K562 (cell line): Measurements from ENCODE around the gene CBFA2T3. TPM values are rescaled to one million over a fixed set of nuclear protein-coding genes. Genes with fewer than 3 reads are reported as not detected.

Experiments
- BHLHE40 ChIP-seq: IDR thresholded peaks from 2 replicates; pipeline ENCODE4 v1.6.1; 2011; ENCODE audit warnings: low read length, improper control_type of control experiment
- CBFA2T3 ChIP-seq: fragments of 450-650 bp; IDR thresholded peaks from 2 replicates; pipeline ENCODE4 v1.6.1; 2017
- EZH2 ChIP-seq: IDR thresholded peaks from 2 replicates; pipeline ENCODE4 v1.6.1; 2012; ENCODE audit warnings: low read depth, mild to moderate bottlenecking, inconsistent platforms, low read length, borderline replicate concordance
- KLF6 ChIP-seq: fragments of 250-450 bp; sonication (Bioruptor Pico); IDR thresholded peaks from 2 replicates; pipeline ENCODE4 v1.4.0; 2020; ENCODE audit warnings: mild to moderate bottlenecking, moderate library complexity, borderline replicate concordance
- MCM2 ChIP-seq: fragments of 450-650 bp; IDR thresholded peaks from 2 replicates; pipeline ENCODE4 v1.6.1; 2017; ENCODE audit warnings: low read depth, mild to moderate bottlenecking
- MED1 ChIP-seq: sonication (generic); formaldehyde crosslinking; IDR thresholded peaks from 2 replicates; pipeline ENCODE4 v1.8.1; 2023; ENCODE audit warnings: missing genetic modification reagents, borderline replicate concordance
- POLR2AphosphoS2 ChIP-seq: IDR thresholded peaks from 2 replicates; pipeline ENCODE4 v1.6.1; 2012; ENCODE audit warnings: low read length, improper control_type of control experiment
- RBBP5 ChIP-seq: fragments of 200-600 bp; sonication (generic); IDR thresholded peaks from 2 replicates; pipeline ENCODE4 v1.6.1; 2012; ENCODE audit warnings: borderline replicate concordance, mild to moderate bottlenecking, low read length, control low read depth, inconsistent platforms; ENCODE audit not compliant: insufficient read depth, poor library complexity, severe bottlenecking
- RHOXF2B ChIP-seq: fragments of 250-450 bp; sonication (Bioruptor Pico); conservative IDR thresholded peaks from 2 replicates; pipeline ENCODE4 v1.5.1; 2021
- RNF2 ChIP-seq: sonication (generic); IDR thresholded peaks from 2 replicates; pipeline ENCODE4 v1.6.1; 2016
- SPI1 ChIP-seq: IDR thresholded peaks from 2 replicates; pipeline ENCODE4 v1.6.1; 2011; ENCODE audit warnings: low read depth, low read length, control low read depth, borderline replicate concordance
- TFAM ChIP-seq: fragments of 250-450 bp; sonication (Bioruptor Pico); conservative IDR thresholded peaks from 2 replicates; pipeline ENCODE4 v1.5.0; 2021; ENCODE audit warnings: mild to moderate bottlenecking, moderate library complexity
- ZNF263 ChIP-seq: sonication (generic); formaldehyde crosslinking; IDR thresholded peaks from 2 replicates; pipeline ENCODE4 v1.8.0; 2022; ENCODE audit warnings: mild to moderate bottlenecking, missing genetic modification reagents, borderline replicate concordance
- ZNF347 ChIP-seq: fragments of 450-650 bp; formaldehyde crosslinking; IDR thresholded peaks from 2 replicates; pipeline ENCODE4 v1.4.0; 2020; ENCODE audit warnings: low read depth, mild to moderate bottlenecking, moderate library complexity
- polyA plus RNA-seq, 8 experiments: library from polyadenylated mRNA; depleted of rRNA in 4 of 8; stranded (reverse) in 5 of 8; unstranded in 3 of 8; fragments of >200 nt; fragmentation: Nextera tagmentation in 2 of 8; fragmentation: Illumina TruSeq in 1 of 8; extraction: Ambion mirVana in 2 of 8; extraction: Trizol in 1 of 8; gene quantifications; 2 replicates each; pipeline versions ENCODE4 v1.2.1 to v1.2.3, GENCODE V29; 2011 to 2014; ENCODE audit warnings: inconsistent platforms in 1 of 8, missing spikeins in 1 of 8
- total RNA-seq, 7 experiments: library from RNA; depleted of rRNA in 6 of 7; stranded (reverse); fragments of >200 nt in 6 of 7; fragmentation: Illumina TruSeq in 2 of 7; extraction: Trizol in 2 of 7; gene quantifications; 2 replicates each; pipeline versions ENCODE4 v1.2.1 to v1.2.3, GENCODE V29; 2011 to 2021; ENCODE audit warnings: low replicate concordance in 1 of 7
- TF ChIP-seq, protein P1 (sequence below), 2 experiments: fragments of 450-650 bp; conservative IDR thresholded peaks; 2 replicates each; pipeline ENCODE4 v1.6.1; 2017; ENCODE audit warnings: mild to moderate bottlenecking in 2 of 2, moderate library complexity in 2 of 2
- TF ChIP-seq, protein P2 (sequence below): sonication (generic); formaldehyde crosslinking; IDR thresholded peaks from 2 replicates; pipeline ENCODE4 v1.8.1; 2023; ENCODE audit warnings: missing genetic modification reagents, mild to moderate bottlenecking, borderline replicate concordance
- TF ChIP-seq, protein P3 (sequence below): sonication (generic); formaldehyde crosslinking; IDR thresholded peaks from 2 replicates; pipeline ENCODE4 v1.8.1; 2023; ENCODE audit warnings: mild to moderate bottlenecking, missing genetic modification reagents
- TF ChIP-seq, protein P4 (sequence below): IDR thresholded peaks from 2 replicates; pipeline ENCODE4 v1.6.1; 2014; ENCODE audit warnings: antibody characterized with exemption

The CBFA2T3 gene
- total and polyA plus RNA-seq, 9 of the 15 experiments (the other 6 are each of a cell fraction or from before 2014, with no cell fraction given), result 2.3 to 145 (median 6.7) TPM

DNA sequence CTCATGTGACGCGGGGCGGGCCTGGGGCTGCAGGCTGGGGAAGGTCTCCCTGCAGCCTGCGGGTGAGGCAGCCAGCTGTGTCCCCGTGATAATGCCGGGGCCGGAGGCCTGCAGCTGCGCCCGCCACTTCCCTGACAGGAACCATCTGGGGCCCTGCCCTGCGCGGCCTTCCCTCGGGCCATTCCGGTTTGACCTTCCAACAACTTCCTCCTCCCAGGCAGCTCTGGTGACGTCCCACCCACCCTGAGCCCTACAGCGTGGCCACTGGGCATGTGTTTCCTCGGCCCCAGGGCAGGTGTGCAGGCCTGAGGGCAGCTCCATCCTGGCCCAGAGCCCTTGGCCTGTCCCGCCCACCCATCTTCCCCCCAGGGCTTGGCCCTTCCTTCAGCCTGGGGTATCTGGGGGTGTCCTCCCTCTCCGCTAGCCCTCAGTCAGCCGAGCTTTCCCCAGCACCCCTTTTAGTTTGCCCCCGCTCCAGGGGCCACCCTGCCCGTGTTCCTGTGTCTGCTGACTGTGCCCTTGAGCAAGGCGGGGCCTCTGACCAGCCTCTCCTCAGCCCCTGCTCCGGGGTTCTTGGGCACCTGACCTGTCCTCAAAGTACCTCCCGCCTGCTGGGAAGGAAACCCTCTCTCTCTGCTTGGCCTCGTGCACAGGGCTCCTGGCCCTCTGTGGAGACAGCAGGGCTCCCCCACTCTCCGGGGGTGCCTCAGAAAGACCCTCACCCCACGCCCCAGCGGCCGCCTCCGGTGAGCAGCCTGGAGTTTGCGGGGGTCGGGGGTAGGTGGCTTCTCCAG lies at the start of gene CBFA2T3 (continued):
- TF ChIP-seq, protein P1, sequence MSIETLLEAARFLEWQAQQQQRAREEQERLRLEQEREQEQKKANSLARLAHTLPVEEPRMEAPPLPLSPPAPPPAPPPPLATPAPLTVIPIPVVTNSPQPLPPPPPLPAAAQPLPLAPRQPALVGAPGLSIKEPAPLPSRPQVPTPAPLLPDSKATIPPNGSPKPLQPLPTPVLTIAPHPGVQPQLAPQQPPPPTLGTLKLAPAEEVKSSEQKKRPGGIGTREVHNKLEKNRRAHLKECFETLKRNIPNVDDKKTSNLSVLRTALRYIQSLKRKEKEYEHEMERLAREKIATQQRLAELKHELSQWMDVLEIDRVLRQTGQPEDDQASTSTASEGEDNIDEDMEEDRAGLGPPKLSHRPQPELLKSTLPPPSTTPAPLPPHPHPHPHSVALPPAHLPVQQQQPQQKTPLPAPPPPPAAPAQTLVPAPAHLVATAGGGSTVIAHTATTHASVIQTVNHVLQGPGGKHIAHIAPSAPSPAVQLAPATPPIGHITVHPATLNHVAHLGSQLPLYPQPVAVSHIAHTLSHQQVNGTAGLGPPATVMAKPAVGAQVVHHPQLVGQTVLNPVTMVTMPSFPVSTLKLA (conservative IDR thresholded peaks at IDR 0.05), result peak; percentile 69 to 87
- peak; percentile 95 for TF ChIP-seq CBFA2T3
- no peak for TF ChIP-seq POLR2AphosphoS2
- no peak for TF ChIP-seq RHOXF2B
- TF ChIP-seq SPI1, result peak; percentile 68; the same call in 1 of the 2 replicates
- TF ChIP-seq RNF2, result peak; percentile 98
- no peak for TF ChIP-seq EZH2
- no peak; the same call in 1 of the 2 replicates for TF ChIP-seq KLF6 (CRISPR knock-in tag)
- no peak for TF ChIP-seq MED1 (CRISPR knock-in tag)
- TF ChIP-seq, protein P2, sequence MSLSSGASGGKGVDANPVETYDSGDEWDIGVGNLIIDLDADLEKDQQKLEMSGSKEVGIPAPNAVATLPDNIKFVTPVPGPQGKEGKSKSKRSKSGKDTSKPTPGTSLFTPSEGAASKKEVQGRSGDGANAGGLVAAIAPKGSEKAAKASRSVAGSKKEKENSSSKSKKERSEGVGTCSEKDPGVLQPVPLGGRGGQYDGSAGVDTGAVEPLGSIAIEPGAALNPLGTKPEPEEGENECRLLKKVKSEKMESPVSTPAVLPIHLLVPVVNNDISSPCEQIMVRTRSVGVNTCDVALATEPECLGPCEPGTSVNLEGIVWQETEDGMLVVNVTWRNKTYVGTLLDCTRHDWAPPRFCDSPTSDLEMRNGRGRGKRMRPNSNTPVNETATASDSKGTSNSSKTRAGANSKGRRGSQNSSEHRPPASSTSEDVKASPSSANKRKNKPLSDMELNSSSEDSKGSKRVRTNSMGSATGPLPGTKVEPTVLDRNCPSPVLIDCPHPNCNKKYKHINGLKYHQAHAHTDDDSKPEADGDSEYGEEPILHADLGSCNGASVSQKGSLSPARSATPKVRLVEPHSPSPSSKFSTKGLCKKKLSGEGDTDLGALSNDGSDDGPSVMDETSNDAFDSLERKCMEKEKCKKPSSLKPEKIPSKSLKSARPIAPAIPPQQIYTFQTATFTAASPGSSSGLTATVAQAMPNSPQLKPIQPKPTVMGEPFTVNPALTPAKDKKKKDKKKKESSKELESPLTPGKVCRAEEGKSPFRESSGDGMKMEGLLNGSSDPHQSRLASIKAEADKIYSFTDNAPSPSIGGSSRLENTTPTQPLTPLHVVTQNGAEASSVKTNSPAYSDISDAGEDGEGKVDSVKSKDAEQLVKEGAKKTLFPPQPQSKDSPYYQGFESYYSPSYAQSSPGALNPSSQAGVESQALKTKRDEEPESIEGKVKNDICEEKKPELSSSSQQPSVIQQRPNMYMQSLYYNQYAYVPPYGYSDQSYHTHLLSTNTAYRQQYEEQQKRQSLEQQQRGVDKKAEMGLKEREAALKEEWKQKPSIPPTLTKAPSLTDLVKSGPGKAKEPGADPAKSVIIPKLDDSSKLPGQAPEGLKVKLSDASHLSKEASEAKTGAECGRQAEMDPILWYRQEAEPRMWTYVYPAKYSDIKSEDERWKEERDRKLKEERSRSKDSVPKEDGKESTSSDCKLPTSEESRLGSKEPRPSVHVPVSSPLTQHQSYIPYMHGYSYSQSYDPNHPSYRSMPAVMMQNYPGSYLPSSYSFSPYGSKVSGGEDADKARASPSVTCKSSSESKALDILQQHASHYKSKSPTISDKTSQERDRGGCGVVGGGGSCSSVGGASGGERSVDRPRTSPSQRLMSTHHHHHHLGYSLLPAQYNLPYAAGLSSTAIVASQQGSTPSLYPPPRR (CRISPR knock-in tag), result no peak
- TF ChIP-seq, protein P3, sequence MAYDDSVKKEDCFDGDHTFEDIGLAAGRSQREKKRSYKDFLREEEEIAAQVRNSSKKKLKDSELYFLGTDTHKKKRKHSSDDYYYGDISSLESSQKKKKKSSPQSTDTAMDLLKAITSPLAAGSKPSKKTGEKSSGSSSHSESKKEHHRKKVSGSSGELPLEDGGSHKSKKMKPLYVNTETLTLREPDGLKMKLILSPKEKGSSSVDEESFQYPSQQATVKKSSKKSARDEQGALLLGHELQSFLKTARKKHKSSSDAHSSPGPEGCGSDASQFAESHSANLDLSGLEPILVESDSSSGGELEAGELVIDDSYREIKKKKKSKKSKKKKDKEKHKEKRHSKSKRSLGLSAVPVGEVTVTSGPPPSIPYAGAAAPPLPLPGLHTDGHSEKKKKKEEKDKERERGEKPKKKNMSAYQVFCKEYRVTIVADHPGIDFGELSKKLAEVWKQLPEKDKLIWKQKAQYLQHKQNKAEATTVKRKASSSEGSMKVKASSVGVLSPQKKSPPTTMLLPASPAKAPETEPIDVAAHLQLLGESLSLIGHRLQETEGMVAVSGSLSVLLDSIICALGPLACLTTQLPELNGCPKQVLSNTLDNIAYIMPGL, result no peak
- TF ChIP-seq ZNF263, result peak; percentile 77; the same call in 1 of the 2 replicates
- TF ChIP-seq BHLHE40, result peak; percentile 59; the same call in 1 of the 2 replicates
- TF ChIP-seq TFAM (CRISPR knock-in tag), result no peak
- TF ChIP-seq MCM2, result no peak
- TF ChIP-seq RBBP5, result peak; percentile 66
- no peak for TF ChIP-seq ZNF347
- TF ChIP-seq, protein P4, sequence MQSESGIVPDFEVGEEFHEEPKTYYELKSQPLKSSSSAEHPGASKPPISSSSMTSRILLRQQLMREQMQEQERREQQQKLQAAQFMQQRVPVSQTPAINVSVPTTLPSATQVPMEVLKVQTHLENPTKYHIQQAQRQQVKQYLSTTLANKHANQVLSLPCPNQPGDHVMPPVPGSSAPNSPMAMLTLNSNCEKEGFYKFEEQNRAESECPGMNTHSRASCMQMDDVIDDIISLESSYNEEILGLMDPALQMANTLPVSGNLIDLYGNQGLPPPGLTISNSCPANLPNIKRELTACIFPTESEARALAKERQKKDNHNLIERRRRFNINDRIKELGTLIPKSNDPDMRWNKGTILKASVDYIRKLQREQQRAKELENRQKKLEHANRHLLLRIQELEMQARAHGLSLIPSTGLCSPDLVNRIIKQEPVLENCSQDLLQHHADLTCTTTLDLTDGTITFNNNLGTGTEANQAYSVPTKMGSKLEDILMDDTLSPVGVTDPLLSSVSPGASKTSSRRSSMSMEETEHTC, result 0 out of 2 replicates have a peak, but pooled peaks have one; percentile 68
